HG03469 (cell line): Measurements from ENCODE around the gene MAP3K1.

ENCODE experiments used
- ATAC-seq: cut with Tn5 transposase; IDR thresholded peaks from one replicate; pipeline ENCODE4 v1.9.1; 2021; ENCODE audit warnings: mild to moderate bottlenecking, moderate library complexity, moderate number of reproducible peaks; ENCODE audit not compliant: unreplicated experiment

Gene MAP3K1

DNA sequence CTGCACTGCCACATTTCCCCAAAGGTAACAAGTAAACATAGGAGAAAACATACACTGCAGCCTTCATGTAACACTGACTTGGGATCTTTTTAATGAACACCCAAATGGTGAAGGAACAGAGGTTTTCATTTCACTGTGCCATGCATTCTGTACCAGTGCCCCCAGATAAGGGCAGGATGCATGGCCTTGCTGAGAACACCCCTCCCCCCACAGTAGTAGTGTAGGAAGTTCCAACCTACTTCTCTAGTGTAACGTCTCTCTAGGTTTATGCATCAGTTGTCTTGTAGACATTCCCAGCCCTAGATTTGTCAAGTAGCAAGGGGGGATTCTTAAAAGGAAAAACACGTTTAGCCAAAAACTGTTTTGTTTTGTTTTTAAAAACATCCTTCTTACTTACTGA lies 29.9 kb downstream of the MAP3K1 start:
- no peak for ATAC-seq

GRCh38 chr5:56845904-56846480 lies 30.6 kb downstream of the MAP3K1 start:
- no peak for ATAC-seq

GRCh38 chr5:56848206-56848605 lies 32.9 kb downstream of the MAP3K1 start:
- no peak for ATAC-seq

DNA sequence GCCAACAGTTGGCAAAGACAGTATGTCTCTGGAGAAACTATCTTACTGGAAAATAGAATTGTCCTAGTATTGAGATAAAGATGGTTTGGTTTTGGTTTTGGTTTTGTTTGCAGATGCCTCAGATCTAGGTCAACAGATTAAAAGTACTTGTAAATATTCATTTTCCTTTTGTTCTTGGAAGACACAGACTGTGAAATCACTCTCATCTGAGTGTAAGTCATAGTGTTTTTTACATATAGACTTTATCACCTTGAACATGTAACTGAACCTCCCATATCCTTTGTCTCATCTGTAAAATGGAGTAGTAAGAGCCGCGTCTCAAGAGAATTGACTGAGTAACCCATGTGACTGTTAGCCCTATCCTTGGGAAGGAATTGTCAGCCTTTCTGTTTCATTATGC lies 34.3 kb downstream of the MAP3K1 start:
- no peak for ATAC-seq

DNA sequence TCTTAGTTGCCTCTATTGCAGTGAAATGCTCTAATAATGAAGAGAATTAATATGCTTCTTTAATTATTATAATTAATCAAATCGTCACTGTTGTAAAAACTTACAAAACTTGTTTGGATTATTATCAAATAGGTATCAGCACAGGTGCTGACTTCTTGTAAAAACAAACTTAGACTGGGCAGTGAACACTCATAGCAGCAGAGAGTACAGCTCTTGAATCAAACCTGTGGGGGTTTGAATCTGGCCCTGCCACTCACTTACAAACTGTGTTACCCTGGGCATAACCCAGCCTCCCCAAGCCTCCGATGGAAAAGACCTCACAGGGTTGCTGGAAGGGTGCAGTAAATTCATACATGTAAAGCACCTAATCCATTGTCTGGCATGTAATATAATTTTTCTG lies 35.1 kb downstream of the MAP3K1 start:
- ATAC-seq, result no peak

- no peak for ATAC-seq
Observed at GRCh38 chr5:56851258-56851941, 36.1 kb downstream of the MAP3K1 start.

DNA sequence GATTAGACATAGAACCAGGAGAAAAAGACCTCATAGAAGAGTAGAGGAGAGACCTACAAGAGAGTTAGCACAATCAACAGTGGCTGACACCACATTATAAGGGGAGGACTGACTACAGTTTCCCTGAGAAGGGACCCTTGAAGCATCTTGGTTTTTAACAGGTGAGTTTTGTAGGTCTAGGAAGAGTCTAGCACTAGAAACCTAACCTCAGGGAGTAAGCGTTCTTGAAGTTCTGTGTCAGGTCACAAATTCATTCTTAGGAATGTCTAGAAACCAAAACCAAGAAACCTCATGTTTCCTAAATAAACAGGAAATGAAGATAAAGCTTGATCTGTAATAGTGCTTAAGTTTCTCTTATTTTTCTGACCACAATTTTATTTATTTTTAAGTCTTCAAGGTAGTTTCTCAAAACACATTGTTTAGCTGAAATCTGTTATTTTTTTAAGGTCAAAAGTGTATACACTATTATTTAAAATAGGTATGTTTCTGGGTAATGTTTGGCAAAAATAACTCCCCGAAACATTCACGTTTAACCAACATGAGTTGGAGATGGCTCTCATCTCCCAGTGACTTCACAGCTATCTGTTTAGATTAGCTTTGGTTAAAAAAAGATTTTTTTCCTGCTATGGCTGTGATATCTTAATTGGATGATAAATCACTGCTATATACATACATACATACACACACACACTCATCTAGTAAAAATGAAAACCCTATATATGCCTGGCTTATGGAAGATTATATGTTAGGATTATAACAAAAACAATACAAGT lies 37.1 kb downstream of the MAP3K1 start:
- ATAC-seq, result no peak

DNA sequence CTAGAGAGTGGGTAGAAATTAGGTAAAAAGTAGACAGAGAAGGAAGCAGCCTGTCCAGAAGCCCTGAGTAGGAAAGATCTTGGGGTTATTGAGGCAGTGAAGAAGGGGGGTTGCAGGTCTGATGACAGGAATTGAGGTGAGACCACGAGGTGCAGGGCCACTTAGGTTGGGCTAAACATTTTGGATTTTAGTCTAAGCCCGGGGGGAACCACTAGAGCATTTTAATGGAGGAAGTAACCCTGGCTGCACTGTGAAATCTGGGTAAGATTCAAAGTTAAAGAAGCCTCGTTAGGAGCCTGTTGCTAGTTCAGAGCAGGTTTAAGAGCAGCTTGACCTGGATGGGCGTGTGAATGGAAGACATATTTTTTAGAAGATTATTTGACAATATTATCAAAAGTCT lies 38.3 kb downstream of the MAP3K1 start:
- no peak for ATAC-seq

DNA sequence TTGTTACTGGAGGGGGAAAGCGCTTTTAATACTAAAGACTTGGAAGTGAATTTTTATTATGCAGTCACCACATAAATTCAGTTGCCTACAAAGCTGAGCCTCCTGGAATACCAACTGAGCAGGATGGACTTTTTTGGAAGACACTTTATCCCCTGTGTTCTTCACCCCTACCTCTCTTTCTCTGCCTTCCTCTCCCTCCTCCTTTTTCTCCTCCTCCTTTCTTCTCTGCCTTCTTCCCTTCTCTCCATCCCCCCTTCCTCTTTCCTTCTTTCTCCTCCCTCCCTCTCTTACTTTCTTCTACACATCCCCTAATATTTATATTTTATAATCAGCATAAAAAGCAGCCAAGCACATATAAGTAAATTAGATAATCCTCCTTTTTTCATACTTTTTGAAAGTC lies 39.6 kb downstream of the MAP3K1 start:
- ATAC-seq, result no peak

DNA sequence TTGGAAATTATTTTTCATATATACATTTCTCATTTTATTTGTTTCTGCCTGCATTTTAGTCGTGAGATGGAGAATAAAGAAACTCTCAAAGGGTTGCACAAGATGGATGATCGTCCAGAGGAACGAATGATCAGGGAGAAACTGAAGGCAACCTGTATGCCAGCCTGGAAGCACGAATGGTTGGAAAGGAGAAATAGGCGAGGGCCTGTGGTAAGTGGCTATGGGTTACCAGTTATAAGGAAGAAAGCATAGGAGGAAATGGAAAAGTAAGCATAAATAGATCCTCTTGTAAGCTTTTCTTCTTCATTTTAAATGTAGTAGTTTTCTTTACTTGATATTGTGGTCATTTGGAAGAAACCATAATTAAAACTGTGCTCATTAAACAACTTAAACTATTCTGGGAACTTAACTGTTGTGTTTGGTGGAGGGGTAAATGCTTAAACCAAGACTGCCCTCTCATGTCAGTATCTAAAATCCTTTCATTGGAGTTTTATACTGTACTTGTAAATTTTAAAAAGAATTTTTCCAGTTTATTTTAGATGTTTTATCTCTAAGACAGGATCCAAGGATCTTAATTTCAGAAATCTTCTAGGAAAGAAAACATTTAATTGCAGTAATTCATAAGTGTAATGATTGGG lies 41.3 kb downstream of the MAP3K1 start:
- ATAC-seq, result no peak

DNA sequence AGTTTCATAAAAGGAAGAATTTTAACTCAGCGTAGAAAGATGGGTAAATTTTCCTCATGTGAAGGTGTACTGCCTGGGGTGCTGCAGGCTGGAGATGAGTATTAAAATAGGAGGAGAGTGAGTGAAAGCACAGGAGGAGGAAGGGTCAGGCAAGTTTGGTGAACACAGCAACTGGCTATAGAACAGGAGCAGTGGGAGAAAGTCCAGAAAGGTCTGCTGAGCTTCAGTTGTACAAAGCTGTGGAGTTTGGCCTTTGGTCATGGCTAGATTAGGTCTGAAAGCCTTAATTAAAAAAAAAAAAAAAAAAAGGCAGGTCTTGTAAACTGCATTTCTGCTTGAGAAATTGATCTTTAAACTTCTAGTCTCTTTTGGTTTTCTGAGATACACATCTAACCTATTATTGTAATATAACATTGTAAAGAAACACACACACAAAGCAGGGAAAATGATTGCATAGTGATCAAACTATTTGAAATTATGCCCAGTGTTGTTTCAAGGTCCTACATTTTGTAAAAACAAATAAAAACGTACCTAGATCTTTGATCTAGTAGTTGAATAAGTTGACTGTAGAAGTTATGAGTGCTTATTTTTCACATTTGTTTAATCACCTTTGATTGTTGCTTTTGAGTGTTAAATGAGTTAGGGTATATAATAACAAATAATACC lies 43.6 kb downstream of the MAP3K1 start:
- no peak for ATAC-seq

GRCh38 chr5:56861893-56862485 lies 46.6 kb downstream of the MAP3K1 start:
- no peak for ATAC-seq

DNA sequence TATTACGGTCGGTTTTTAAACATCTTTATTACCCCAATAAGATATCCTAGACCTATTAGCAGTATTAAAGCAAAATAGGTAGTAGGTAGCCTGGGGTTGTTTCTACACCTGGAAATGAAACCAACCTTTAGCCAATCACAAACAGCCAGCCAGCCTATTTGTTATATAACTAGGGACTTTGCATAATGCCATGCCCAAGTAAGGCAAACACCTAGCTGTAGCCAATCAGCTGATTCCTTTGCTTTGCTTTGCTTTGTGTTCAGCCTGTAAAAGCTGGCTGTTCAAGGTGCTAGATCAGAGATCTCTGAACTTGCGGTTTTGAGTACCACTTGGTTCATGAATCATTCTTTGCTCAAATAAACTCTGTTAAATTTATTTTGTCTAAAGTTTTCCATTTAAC lies 47.6 kb downstream of the MAP3K1 start:
- no peak for ATAC-seq

DNA sequence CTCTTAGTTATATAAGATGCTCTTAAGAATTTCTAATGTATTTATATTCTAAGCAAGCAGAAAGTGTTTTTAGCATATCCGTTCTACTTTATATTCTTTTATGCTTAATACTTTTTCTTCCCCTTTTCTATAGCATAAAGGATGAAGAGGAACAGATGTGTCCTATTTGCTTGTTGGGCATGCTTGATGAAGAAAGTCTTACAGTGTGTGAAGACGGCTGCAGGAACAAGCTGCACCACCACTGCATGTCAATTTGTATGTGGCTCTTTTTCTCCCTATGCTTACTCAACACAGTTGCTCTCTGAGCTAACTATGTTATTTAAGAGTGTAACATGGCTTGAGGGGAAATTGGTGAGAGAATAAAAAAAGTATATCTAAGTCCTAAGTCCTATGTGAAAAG lies 56.4 kb downstream of the MAP3K1 start:
- ATAC-seq, result no peak

GRCh38 chr5:56873056-56873455 lies 57.7 kb downstream of the MAP3K1 start:
- ATAC-seq, result no peak

- no peak for ATAC-seq
Observed at GRCh38 chr5:56876327-56876726, 61.0 kb downstream of the MAP3K1 start.

- no peak for ATAC-seq
Observed at GRCh38 chr5:56881571-56881970, 66.2 kb downstream of the MAP3K1 start.

GRCh38 chr5:56893251-56893951 lies 78.1 kb downstream of the MAP3K1 start:
- ATAC-seq, result no peak

DNA sequence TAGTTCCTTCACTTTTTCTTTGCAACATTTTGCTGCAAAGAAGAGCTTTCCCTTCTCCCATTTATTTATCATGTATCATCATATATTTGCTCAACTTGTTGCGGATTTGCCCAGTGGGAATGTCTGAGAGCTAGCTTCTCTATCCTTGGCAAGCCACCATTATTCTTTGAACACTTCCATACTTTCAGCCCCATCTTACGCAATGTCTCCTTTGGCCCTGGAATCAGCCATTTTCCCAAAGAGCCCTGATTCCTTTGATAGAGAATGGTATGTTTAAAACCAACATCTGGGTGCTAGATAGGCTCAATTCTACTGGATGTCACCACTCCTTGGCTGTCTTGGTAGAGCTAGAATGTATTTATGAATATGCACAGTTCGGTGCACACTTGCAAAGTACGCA lies 81.4 kb downstream of the MAP3K1 start:
- no peak for ATAC-seq

GRCh38 chr5:56898213-56898612 lies 82.9 kb downstream of the MAP3K1 start:
- no peak for ATAC-seq
